Urinary bladder (tissue), 2 donors: ENCODE results near the gene PAK4. TPM values are rescaled to one million over a fixed set of nuclear protein-coding genes. Genes with fewer than 3 reads are reported as not detected.

Source experiments
- polyA plus RNA-seq: library from polyadenylated mRNA; stranded (reverse); fragments of 200-250 nt; gene quantifications from one replicate; pipeline ENCODE4 v1.2.3, GENCODE V29; 2013
- total RNA-seq: library from RNA; depleted of rRNA; stranded (reverse); fragments of >200 nt; gene quantifications from one replicate; pipeline ENCODE4 v1.2.3, GENCODE V29; 2014
- donor health status: healthy.

The PAK4 gene
- total and polyA plus RNA-seq, 2 donors = 7.8 to 33.1 TPM

Other genes starting within 250 kb of the PAK4 start
- gene RINL, start 247.5 kb upstream of the PAK4 start, total RNA-seq = 3.3 TPM
- gene RINL, start 247.5 kb upstream of the PAK4 start, polyA plus RNA-seq = 6.7 TPM
- 39.8 TPM for gene SIRT2, start 226.2 kb upstream of the PAK4 start, total RNA-seq
- 67.6 TPM for gene SIRT2, start 226.2 kb upstream of the PAK4 start, polyA plus RNA-seq
- gene NFKBIB, start 225.8 kb upstream of the PAK4 start, total RNA-seq = 3.4 TPM
- gene NFKBIB, start 225.8 kb upstream of the PAK4 start, polyA plus RNA-seq = 39.1 TPM
- gene CCER2, start 213.6 kb upstream of the PAK4 start, total RNA-seq = not detected
- gene CCER2, start 213.6 kb upstream of the PAK4 start, polyA plus RNA-seq = 0.48 TPM
- 7.1 TPM for gene SARS2, start 195.0 kb upstream of the PAK4 start, total RNA-seq
- 19.3 TPM for gene SARS2, start 195.0 kb upstream of the PAK4 start, polyA plus RNA-seq
- 14.7 TPM for gene MRPS12, start 194.8 kb upstream of the PAK4 start, total RNA-seq
- 42.5 TPM for gene MRPS12, start 194.8 kb upstream of the PAK4 start, polyA plus RNA-seq
- 19.6 TPM for gene FBXO17, start 150.0 kb upstream of the PAK4 start, total RNA-seq
- 34.7 TPM for gene FBXO17, start 150.0 kb upstream of the PAK4 start, polyA plus RNA-seq
- 2.9 TPM for gene FBXO27, start 93.2 kb upstream of the PAK4 start, total RNA-seq
- gene FBXO27, start 93.2 kb upstream of the PAK4 start, polyA plus RNA-seq = 8.8 TPM
- 0.11 TPM for gene ACP7, start 41.4 kb upstream of the PAK4 start, total RNA-seq
- 0.05 TPM for gene ACP7, start 41.4 kb upstream of the PAK4 start, polyA plus RNA-seq
- 1.1 TPM for gene NCCRP1, start 71.2 kb downstream of the PAK4 start, total RNA-seq
- gene NCCRP1, start 71.2 kb downstream of the PAK4 start, polyA plus RNA-seq = 0.38 TPM
- gene SYCN, start 78.5 kb downstream of the PAK4 start, total RNA-seq = not detected
- gene SYCN, start 78.5 kb downstream of the PAK4 start, polyA plus RNA-seq = not detected
- not detected for gene IFNL3, start 119.2 kb downstream of the PAK4 start, total RNA-seq
- not detected for gene IFNL3, start 119.2 kb downstream of the PAK4 start, polyA plus RNA-seq
- not detected for gene IFNL4, start 123.1 kb downstream of the PAK4 start, total RNA-seq
- gene IFNL4, start 123.1 kb downstream of the PAK4 start, polyA plus RNA-seq = not detected
- not detected for gene IFNL2, start 142.6 kb downstream of the PAK4 start, total RNA-seq
- not detected for gene IFNL2, start 142.6 kb downstream of the PAK4 start, polyA plus RNA-seq
- gene IFNL1, start 170.6 kb downstream of the PAK4 start, total RNA-seq = not detected
- not detected for gene IFNL1, start 170.6 kb downstream of the PAK4 start, polyA plus RNA-seq
- gene LRFN1, start 195.1 kb downstream of the PAK4 start, total RNA-seq = 0.48 TPM
- gene LRFN1, start 195.1 kb downstream of the PAK4 start, polyA plus RNA-seq = 1.7 TPM
- gene GMFG, start 210.3 kb downstream of the PAK4 start, total RNA-seq = 12.3 TPM
- 34.3 TPM for gene GMFG, start 210.3 kb downstream of the PAK4 start, polyA plus RNA-seq
- 37.3 TPM for gene SAMD4B, start 216.6 kb downstream of the PAK4 start, total RNA-seq
- gene SAMD4B, start 216.6 kb downstream of the PAK4 start, polyA plus RNA-seq = 118 TPM